Mesodermal cell (in vitro differentiated cells): ENCODE data around the gene FAM240A.

Experiments
- H3K27ac ChIP-seq: 2 replicates; pipeline ENCODE4 v1.7.0; 2013; ENCODE audit warnings: mild to moderate bottlenecking, low read depth, low read length, moderate library complexity; ENCODE audit not compliant: severe bottlenecking
- H3K36me3 ChIP-seq: 2 replicates; pipeline ENCODE4 v1.7.1; 2013; ENCODE audit warnings: mild to moderate bottlenecking, low read length, moderate library complexity; ENCODE audit not compliant: control insufficient read depth, insufficient read depth
- H3K4me1 ChIP-seq: one replicate; pipeline ENCODE4 v1.7.1; 2013; ENCODE audit warnings: mild to moderate bottlenecking, low read length; ENCODE audit not compliant: insufficient read depth, control insufficient read depth, poor library complexity, severe bottlenecking
- H3K4me3 ChIP-seq: 2 replicates; pipeline ENCODE4 v1.7.0; 2013; ENCODE audit warnings: low read length, control low read depth, mild to moderate bottlenecking; ENCODE audit not compliant: insufficient read depth, poor library complexity, severe bottlenecking; ENCODE audit errors: extremely low read depth
- H3K9me3 ChIP-seq: 2 replicates; pipeline ENCODE4 v1.7.1; 2013; ENCODE audit warnings: mild to moderate bottlenecking, low read length, moderate library complexity; ENCODE audit not compliant: control insufficient read depth
- WGBS, 2 experiments: methylation state at CpG; one replicate each; pipeline ENCODE4 v1.1.5; 2013; ENCODE audit warnings: missing lambda C conversion rate in 2 of 2; ENCODE audit not compliant: insufficient coverage in 2 of 2; 5-methylcytosine and 5-hydroxymethylcytosine counted together

FAM240A gene

GRCh38 chr3:46628901-46629369, 16.6 kb downstream of the FAM240A start:
- Histone ChIP-seq H3K4me1 (peaks cover 10% of the 10 kb centered on the region), H3K36me3 (no peaks in the 10 kb centered on the region), H3K4me3 (no peak overlapping the region), H3K9me3 (no peaks in the 10 kb centered on the region), H3K27ac (peak overlapping the region; percentile 88)
- WGBS, 2 experiments, result 87% methylated on average over 8 to 10 of the region's 10 CpGs

GRCh38 chr3:46629551-46630517, 17.5 kb downstream of the FAM240A start:
- Histone ChIP-seq H3K4me3 (peak overlapping the region; percentile 14), H3K9me3 (no peaks in the 10 kb centered on the region), H3K27ac (peak overlapping the region; percentile 88), H3K4me1 (peaks cover 10% of the 10 kb centered on the region), H3K36me3 (no peaks in the 10 kb centered on the region)
- 25 to 29% methylated on average over 30 to 35 of the region's 36 CpGs for WGBS, 2 experiments

GRCh38 chr3:46632792-46633191, 20.5 kb downstream of the FAM240A start:
- no peak overlapping the region for H3K27ac ChIP-seq
- WGBS, 2 experiments, result 50 to 100% methylated on average over 1 of the region's 1 CpG

GRCh38 chr3:46634856-46635255, 22.5 kb downstream of the FAM240A start:
- no peaks in the 10 kb centered on the region for H3K36me3 ChIP-seq
- H3K9me3 ChIP-seq, result peaks cover 4% of the 10 kb centered on the region
- no peak overlapping the region for H3K4me3 ChIP-seq
- no peak overlapping the region for H3K27ac ChIP-seq
- 84 to 91% methylated on average over 1 to 3 of the region's 3 CpGs for WGBS, 2 experiments
- no peaks in the 10 kb centered on the region for H3K4me1 ChIP-seq

More at GRCh38 chr3:46632792-46633191, 20.5 kb downstream of the FAM240A start:
- H3K4me3 ChIP-seq, result no peak overlapping the region
- peaks cover 10% of the 10 kb centered on the region for H3K4me1 ChIP-seq
- H3K9me3 ChIP-seq, result no peaks in the 10 kb centered on the region
- no peaks in the 10 kb centered on the region for H3K36me3 ChIP-seq

GRCh38 chr3:46639221-46639620, 26.9 kb downstream of the FAM240A start:
- H3K4me1 ChIP-seq, result peaks cover 15% of the 10 kb centered on the region
- H3K9me3 ChIP-seq, result peaks cover 4% of the 10 kb centered on the region

GRCh38 chr3:46640927-46641326, 28.6 kb downstream of the FAM240A start:
- peaks cover 4% of the 10 kb centered on the region for H3K9me3 ChIP-seq
- no peaks in the 10 kb centered on the region for H3K36me3 ChIP-seq
- H3K27ac ChIP-seq, result no peak overlapping the region
- H3K4me1 ChIP-seq, result peaks cover 15% of the 10 kb centered on the region
- no peak overlapping the region for H3K4me3 ChIP-seq
- WGBS, 2 experiments, result 69 to 89% methylated on average over 1 to 2 of the region's 3 CpGs

More at GRCh38 chr3:46639221-46639620, 26.9 kb downstream of the FAM240A start:
- no peaks in the 10 kb centered on the region for H3K36me3 ChIP-seq
- H3K27ac ChIP-seq, result no peak overlapping the region
- H3K4me3 ChIP-seq, result no peak overlapping the region

GRCh38 chr3:46642971-46643370, 30.6 kb downstream of the FAM240A start:
- H3K36me3 ChIP-seq, result no peaks in the 10 kb centered on the region
- peaks cover 4% of the 10 kb centered on the region for H3K9me3 ChIP-seq
- no peak overlapping the region for H3K4me3 ChIP-seq
- H3K4me1 ChIP-seq, result peaks cover 15% of the 10 kb centered on the region
- no peak overlapping the region for H3K27ac ChIP-seq
- 95 to 100% methylated on average over 1 to 4 of the region's 6 CpGs for WGBS, 2 experiments

- peaks cover 15% of the 10 kb centered on the region for H3K4me1 ChIP-seq
- no peak overlapping the region for H3K27ac ChIP-seq
- no peaks in the 10 kb centered on the region for H3K36me3 ChIP-seq
- no peak overlapping the region for H3K4me3 ChIP-seq
- 89 to 100% methylated on average over 1 of the region's 1 CpG for WGBS, 2 experiments
- H3K9me3 ChIP-seq, result peaks cover 2% of the 10 kb centered on the region
These were observed 31.4 kb downstream of the FAM240A start for GRCh38 chr3:46643701-46644100.

GRCh38 chr3:46646700-46647099, 34.4 kb downstream of the FAM240A start:
- WGBS, 2 experiments, result 50 to 53% methylated on average over 5 to 6 of the region's 6 CpGs

GRCh38 chr3:46648096-46648495, 35.8 kb downstream of the FAM240A start:
- no peak overlapping the region for H3K4me3 ChIP-seq
- no peaks in the 10 kb centered on the region for H3K36me3 ChIP-seq
- WGBS, 2 experiments, result no CpG with 5 or more reads among the region's 2 CpGs
- H3K4me1 ChIP-seq, result no peaks in the 10 kb centered on the region
- no peak overlapping the region for H3K27ac ChIP-seq
- peaks cover 5% of the 10 kb centered on the region for H3K9me3 ChIP-seq

More at GRCh38 chr3:46646700-46647099, 34.4 kb downstream of the FAM240A start:
- Histone ChIP-seq H3K4me1 (peaks cover 3% of the 10 kb centered on the region), H3K9me3 (no peaks in the 10 kb centered on the region), H3K27ac (no peak overlapping the region), H3K36me3 (no peaks in the 10 kb centered on the region), H3K4me3 (no peak overlapping the region)

- Histone ChIP-seq H3K36me3 (no peaks in the 10 kb centered on the region), H3K4me3 (no peak overlapping the region), H3K27ac (no peak overlapping the region), H3K9me3 (peaks cover 5% of the 10 kb centered on the region), H3K4me1 (no peaks in the 10 kb centered on the region)
- WGBS, 2 experiments, result 60% methylated on average over 1 of the region's 3 CpGs; no CpG with 5 or more reads in 1 of the 2 experiments
These were observed 37.1 kb downstream of the FAM240A start for GRCh38 chr3:46649436-46649835.
